ENCODE data around the gene KLHDC7B.
A peak's percentile ranks its signal among the peaks of the same experiment; 100 is the strongest.

The KLHDC7B gene

GRCh38 chr22:50573491-50574382 is 28.0 kb downstream of the KLHDC7B start:
- DNase-seq (ENCODE audit: low spot score) = no peak

- no peak for DNase-seq (ENCODE audit: low spot score)
These were observed 28.7 kb downstream of the KLHDC7B start for GRCh38 chr22:50574383-50574755.

- DNase-seq (ENCODE audit: low spot score) = no peak
These were observed 29.8 kb downstream of the KLHDC7B start for GRCh38 chr22:50575426-50575941.

GRCh38 chr22:50576070-50576469 is 30.4 kb downstream of the KLHDC7B start:
- no peak for DNase-seq (ENCODE audit: low spot score)

GRCh38 chr22:50576806-50577696 is 31.4 kb downstream of the KLHDC7B start:
- DNase-seq (ENCODE audit: low spot score) = no peak

GRCh38 chr22:50577697-50577986 is 31.9 kb downstream of the KLHDC7B start:
- DNase-seq (ENCODE audit: low spot score) = no peak

GRCh38 chr22:50577987-50578775 is 32.5 kb downstream of the KLHDC7B start, which contains the start of gene CPT1B:
CPT1B (minus strand) TSS chr22:50578427; CDS start chr22:50577915, 512 bp downstream.
- DNase-seq (ENCODE audit: low spot score) = no peak

GRCh38 chr22:50578776-50579310 is 33.1 kb downstream of the KLHDC7B start:
- DNase-seq (ENCODE audit: low spot score) = no peak

- no peak for DNase-seq (ENCODE audit: low spot score)
These were observed 34.1 kb downstream of the KLHDC7B start for GRCh38 chr22:50579752-50580151.

GRCh38 chr22:50581031-50581949 is 35.6 kb downstream of the KLHDC7B start:
- DNase-seq (ENCODE audit: low spot score) = no peak

- DNase-seq (ENCODE audit: low spot score) = no peak
These were observed 36.3 kb downstream of the KLHDC7B start for GRCh38 chr22:50581950-50582492.

GRCh38 chr22:50582493-50583293 is 37.0 kb downstream of the KLHDC7B start, which contains the start of gene CHKB:
CHKB (minus strand) TSS chr22:50582849; CDS start chr22:50582781, 68 bp downstream.
- DNase-seq (ENCODE audit: low spot score) = peak; percentile 99

GRCh38 chr22:50583294-50583861 is 37.7 kb downstream of the KLHDC7B start:
- no peak for DNase-seq (ENCODE audit: low spot score)

GRCh38 chr22:50584106-50585096 is 38.7 kb downstream of the KLHDC7B start:
- DNase-seq (ENCODE audit: low spot score) = no peak

- DNase-seq (ENCODE audit: low spot score) = no peak
These were observed 39.5 kb downstream of the KLHDC7B start for GRCh38 chr22:50585238-50585637.

- DNase-seq (ENCODE audit: low spot score) = no peak
These were observed 40.1 kb downstream of the KLHDC7B start for GRCh38 chr22:50585781-50586180.

GRCh38 chr22:50586416-50586815 is 40.7 kb downstream of the KLHDC7B start:
- no peak for DNase-seq (ENCODE audit: low spot score)

- DNase-seq (ENCODE audit: low spot score) = no peak
These were observed 41.7 kb downstream of the KLHDC7B start for GRCh38 chr22:50587407-50587806.

All from left forelimb (tissue), 1 donor.